ENCODE data around the gene UNKL. TPM values are rescaled to one million over a fixed set of nuclear protein-coding genes. Genes with fewer than 3 reads are reported as not detected.
A peak's percentile ranks its signal among the peaks of the same experiment; 100 is the strongest.

The UNKL gene
- total and polyA plus RNA-seq, 10 donors = 6.6 to 80.0 (median 44.4) TPM

- Histone ChIP-seq H3K36me3 (peaks cover 0 to 100% (median 79%) of the 10 kb centered on the region in 6 donors), H3K4me1 (no peaks in the 10 kb centered on the region), H3K9me3 (no peaks in the 10 kb centered on the region), H3K4me3 (no peak overlapping the region), H3K27ac (no peak overlapping the region), H3K27me3 (replicated peaks in 1 of 7) (no peaks in the 10 kb centered on the region)
- DNase-seq = no peak
- WGBS, 5 donors = 61 to 73% (median 72%) methylated on average over 27 to 28 of the region's 28 CpGs
- no peak for TF ChIP-seq CTCF (IDR thresholded peaks at IDR 0.05 in 8 of 11, conservative IDR thresholded peaks at IDR 0.05 in 3 of 11)
- no peak for TF ChIP-seq POLR2A (IDR thresholded peaks at IDR 0.05)
- peak in 2 of 3 donors; percentile 13 to 44 for TF ChIP-seq POLR2AphosphoS5 (IDR thresholded peaks at IDR 0.05)
- intact Hi-C loops (cut with DNase I; ENCODE audit: low total_unique reads) = no loop called here
These were observed 24.2 kb downstream of the UNKL start for GRCh38 chr16:1390239-1390779.

GRCh38 chr16:1389762-1390161 lies 24.7 kb downstream of the UNKL start:
- no peak for DNase-seq
- Histone ChIP-seq H3K4me3 (no peak overlapping the region), H3K36me3 (peaks cover 0 to 100% (median 82%) of the 10 kb centered on the region in 6 donors), H3K4me1 (no peaks in the 10 kb centered on the region), H3K9me3 (no peaks in the 10 kb centered on the region), H3K27ac (no peak overlapping the region), H3K27me3 (replicated peaks in 1 of 7) (no peaks in the 10 kb centered on the region)
- intact Hi-C loops (cut with DNase I; ENCODE audit: low total_unique reads) = no loop called here
- WGBS, 5 donors = 87 to 95% (median 92%) methylated on average over 7 of the region's 7 CpGs
- TF ChIP-seq POLR2A (IDR thresholded peaks at IDR 0.05) (no peak), POLR2AphosphoS5 (IDR thresholded peaks at IDR 0.05) (no peak), CTCF (IDR thresholded peaks at IDR 0.05 in 8 of 11, conservative IDR thresholded peaks at IDR 0.05 in 3 of 11) (no peak)

- H3K4me1 ChIP-seq = no peaks in the 10 kb centered on the region
- TF ChIP-seq POLR2AphosphoS5 (IDR thresholded peaks at IDR 0.05) (peak in 2 of 3 donors; percentile 5 to 28), POLR2A (IDR thresholded peaks at IDR 0.05) (no peak)
- intact Hi-C loops (cut with DNase I; ENCODE audit: low total_unique reads) = no loop called here
- no peak for DNase-seq
- no peak overlapping the region for H3K27ac ChIP-seq
- peaks cover 0 to 100% (median 81%) of the 10 kb centered on the region in 6 donors for H3K36me3 ChIP-seq
- H3K27me3 ChIP-seq (replicated peaks in 1 of 7) = no peaks in the 10 kb centered on the region
- 86 to 95% (median 92%) methylated on average over 14 to 16 of the region's 16 CpGs for WGBS, 5 donors
- no peaks in the 10 kb centered on the region for H3K9me3 ChIP-seq
- no peak overlapping the region for H3K4me3 ChIP-seq
These were observed 27.2 kb downstream of the UNKL start for GRCh38 chr16:1387331-1387730.

GRCh38 chr16:1385232-1385631 lies 29.3 kb downstream of the UNKL start:
- Histone ChIP-seq H3K27me3 (replicated peaks in 1 of 7) (no peaks in the 10 kb centered on the region), H3K9me3 (no peaks in the 10 kb centered on the region), H3K27ac (no peak overlapping the region), H3K36me3 (peaks cover 0 to 100% (median 76%) of the 10 kb centered on the region in 6 donors), H3K4me3 (no peak overlapping the region), H3K4me1 (peaks cover 0 to 2% (median 1%) of the 10 kb centered on the region in 6 donors)
- intact Hi-C loops (cut with DNase I; ENCODE audit: low total_unique reads) = no loop called here
- TF ChIP-seq POLR2A (IDR thresholded peaks at IDR 0.05) (no peak), POLR2AphosphoS5 (IDR thresholded peaks at IDR 0.05) (peak in 1 of 3 donors; percentile 13), CTCF (IDR thresholded peaks at IDR 0.05 in 8 of 11, conservative IDR thresholded peaks at IDR 0.05 in 3 of 11) (no peak)
- 92 to 97% (median 97%) methylated on average over 28 to 39 of the region's 39 CpGs for WGBS, 5 donors
- DNase-seq = no peak
